Endothelial cell of umbilical vein (primary cell): ENCODE results near the gene MBD3L2.
"Not testable (repeated sequence)": the region's sequence is repeated elsewhere in the genome, so short reads cannot be mapped to it uniquely, and the experiment has no call there.

Source experiments
- POLR2A ChIP-seq: IDR thresholded peaks from 2 replicates; pipeline ENCODE4 v1.6.1; 2012; ENCODE audit warnings: low read depth, mild to moderate bottlenecking, control low read depth, low read length
- TF ChIP-seq, protein P1 (sequence below): IDR thresholded peaks from 2 replicates; pipeline ENCODE4 v1.6.1; 2011; ENCODE audit not compliant: insufficient read depth, insufficient read length
- TF ChIP-seq, protein P2 (sequence below), 2 donors: IDR thresholded peaks; 1 replicate in 1 of 2; 2 replicates in 1 of 2; pipeline ENCODE4 v1.5.1; 2011; ENCODE audit warnings: low read length in 2 of 2, mild to moderate bottlenecking in 2 of 2, moderate library complexity in 2 of 2, control low read depth in 1 of 2, inconsistent platforms in 1 of 2, low read depth in 1 of 2; ENCODE audit not compliant: insufficient read depth in 1 of 2; ENCODE audit errors: extremely low read depth in 1 of 2

GRCh38 chr19:7056371-7056770 is 7.2 kb downstream of the MBD3L2 start:
- TF ChIP-seq POLR2A: not testable (repeated sequence)
- TF ChIP-seq, protein P1, sequence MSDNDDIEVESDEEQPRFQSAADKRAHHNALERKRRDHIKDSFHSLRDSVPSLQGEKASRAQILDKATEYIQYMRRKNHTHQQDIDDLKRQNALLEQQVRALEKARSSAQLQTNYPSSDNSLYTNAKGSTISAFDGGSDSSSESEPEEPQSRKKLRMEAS: not testable (repeated sequence)
- TF ChIP-seq, protein P2, sequence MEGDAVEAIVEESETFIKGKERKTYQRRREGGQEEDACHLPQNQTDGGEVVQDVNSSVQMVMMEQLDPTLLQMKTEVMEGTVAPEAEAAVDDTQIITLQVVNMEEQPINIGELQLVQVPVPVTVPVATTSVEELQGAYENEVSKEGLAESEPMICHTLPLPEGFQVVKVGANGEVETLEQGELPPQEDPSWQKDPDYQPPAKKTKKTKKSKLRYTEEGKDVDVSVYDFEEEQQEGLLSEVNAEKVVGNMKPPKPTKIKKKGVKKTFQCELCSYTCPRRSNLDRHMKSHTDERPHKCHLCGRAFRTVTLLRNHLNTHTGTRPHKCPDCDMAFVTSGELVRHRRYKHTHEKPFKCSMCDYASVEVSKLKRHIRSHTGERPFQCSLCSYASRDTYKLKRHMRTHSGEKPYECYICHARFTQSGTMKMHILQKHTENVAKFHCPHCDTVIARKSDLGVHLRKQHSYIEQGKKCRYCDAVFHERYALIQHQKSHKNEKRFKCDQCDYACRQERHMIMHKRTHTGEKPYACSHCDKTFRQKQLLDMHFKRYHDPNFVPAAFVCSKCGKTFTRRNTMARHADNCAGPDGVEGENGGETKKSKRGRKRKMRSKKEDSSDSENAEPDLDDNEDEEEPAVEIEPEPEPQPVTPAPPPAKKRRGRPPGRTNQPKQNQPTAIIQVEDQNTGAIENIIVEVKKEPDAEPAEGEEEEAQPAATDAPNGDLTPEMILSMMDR (IDR thresholded peaks at IDR 0.05; ENCODE audit: extremely low read depth in 1 of 2, insufficient read depth in 1 of 2, low read depth in 1 of 2, low read length in 2 of 2): not testable (repeated sequence)
